Fibroblast of skin of right biceps (primary cell): ENCODE measurements around the gene RNF19B.

ENCODE experiments used
- DNase-seq: peaks from one replicate; pipeline ENCODE4 v3.0.0-alpha.2; 2013

Gene RNF19B

DNA sequence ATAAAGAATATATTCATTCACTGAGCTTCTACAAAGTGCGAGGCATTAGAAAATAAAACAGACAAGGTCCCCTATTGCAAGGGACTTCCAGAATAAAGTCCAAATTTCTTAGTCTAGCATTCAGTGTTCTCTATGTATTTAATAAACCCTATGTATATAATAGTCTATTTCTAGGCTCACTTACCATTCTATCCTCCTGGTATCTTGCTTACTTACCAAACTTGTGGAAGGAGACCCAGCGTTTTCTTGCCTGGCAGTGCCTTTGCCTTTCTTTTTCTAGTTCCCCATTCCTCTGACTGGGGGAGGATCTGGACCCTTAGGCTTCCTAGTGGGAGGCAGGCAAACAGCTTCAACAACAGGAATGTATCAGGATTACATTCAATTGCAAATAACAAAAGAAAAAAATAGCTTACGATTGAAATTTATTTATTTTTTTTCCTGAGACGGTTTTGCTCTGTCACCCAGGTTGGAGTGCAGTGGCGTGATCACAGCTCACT is 690 bp upstream of the RNF19B start:
- no peak for DNase-seq

DNA sequence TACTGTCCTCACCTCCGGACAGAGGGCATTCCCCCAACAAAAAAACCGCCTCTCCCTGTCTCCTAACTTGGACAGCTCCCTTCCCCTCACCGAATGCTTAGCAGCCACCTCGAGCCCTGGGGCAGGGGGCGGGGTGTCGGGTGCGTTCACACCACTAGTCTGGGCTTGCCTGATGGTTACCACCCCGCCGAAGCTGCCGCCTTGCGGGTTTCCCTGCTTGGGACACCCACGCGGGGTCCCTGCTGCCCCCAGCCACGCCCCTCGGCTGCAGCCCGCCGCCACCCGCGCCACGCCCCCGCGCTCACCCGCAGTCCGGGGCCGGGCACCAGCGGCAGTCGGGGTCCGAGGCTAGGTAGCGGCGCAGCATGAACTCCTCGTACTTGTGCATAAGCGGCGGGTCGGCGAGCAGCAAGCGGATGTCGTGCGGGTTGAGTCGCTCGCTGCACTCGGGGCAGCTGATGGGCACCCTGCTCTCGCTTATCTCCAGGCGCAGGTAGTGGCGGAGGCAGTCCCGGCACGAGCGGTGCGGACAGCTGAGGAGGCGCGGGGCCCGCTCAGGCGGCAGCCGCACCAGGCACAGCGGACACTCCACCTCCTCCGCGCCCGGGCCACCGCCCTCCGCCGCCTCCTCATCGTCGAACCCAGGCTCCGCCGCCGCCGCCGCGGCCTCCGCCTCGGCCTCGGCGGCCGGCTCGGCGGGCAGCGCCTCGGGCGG is 706 bp downstream of the RNF19B start:
- DNase-seq = peak; percentile 46

DNA sequence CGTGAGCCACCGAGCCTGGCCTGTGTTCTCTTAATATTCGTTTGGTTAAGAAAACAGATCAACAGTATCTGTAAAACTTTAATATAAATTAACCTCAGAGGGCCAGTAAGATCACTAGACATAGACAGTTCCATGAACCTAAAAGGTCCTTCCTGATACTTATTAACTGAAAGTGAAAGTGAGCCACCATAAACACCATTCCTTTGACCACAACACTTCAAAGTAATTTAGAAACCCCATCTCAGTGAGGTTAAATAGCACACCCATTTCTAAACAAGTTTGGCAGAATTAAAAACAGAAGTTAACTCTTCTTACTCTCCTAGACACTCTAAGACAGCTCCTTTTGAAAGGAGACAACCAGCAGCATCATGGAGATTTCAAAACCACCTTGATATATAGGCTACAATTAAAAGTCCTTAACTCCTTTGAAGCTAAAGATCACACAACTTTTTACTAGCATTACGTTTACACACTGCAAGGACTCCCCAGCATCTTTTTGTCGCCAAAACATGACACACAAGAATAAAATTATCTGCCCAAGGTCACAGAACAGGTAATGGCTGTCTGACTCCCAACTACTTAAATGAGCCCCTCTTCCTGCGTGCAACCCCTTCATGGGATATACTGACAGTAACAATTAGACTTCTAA is 2.2 kb downstream of the RNF19B start:
- no peak for DNase-seq

DNA sequence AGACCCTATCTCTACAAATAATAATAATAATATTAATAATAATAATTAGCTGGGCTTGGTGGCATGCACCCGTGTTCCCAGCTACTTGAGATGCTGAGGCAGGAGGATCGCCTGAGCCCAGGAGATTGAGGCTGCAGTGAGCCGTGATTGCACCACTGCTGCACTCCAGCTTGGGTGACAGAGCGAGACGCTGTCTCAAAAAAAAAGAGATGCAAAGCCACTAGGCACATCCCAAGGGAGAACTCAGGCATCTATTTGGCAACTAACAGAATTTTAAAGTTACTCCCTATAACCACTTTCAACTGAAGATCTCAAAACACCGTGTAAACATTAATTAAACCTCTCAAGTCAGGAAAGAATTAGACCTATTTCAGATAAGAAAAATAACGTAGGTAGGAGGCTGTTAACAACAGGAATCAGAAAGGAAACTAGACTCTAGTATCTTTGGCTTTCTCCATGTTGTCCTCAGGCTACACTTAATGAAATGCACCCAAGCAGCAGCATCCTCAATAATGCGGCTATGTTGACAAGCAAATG is 3.7 kb downstream of the RNF19B start:
- no peak for DNase-seq

DNA sequence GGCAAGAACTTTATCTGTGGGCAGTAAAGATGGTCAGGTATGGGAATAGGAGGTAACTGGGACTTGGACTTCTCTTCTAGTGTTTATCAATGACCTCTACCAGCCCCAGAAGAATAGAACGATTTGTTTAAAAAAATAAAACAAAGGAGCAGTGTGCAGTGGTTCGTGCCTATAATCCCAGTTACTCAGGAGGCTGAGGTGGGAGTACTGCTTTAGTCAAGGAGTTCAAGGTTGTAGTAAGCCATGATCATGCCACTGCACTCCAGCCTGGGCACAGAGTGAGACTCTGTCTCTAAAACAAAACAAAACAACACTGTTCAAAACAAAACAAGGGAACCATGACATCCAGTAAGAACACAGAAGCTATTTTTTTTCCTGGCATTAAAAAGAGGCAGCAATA is 4.3 kb downstream of the RNF19B start:
- no peak for DNase-seq

DNA sequence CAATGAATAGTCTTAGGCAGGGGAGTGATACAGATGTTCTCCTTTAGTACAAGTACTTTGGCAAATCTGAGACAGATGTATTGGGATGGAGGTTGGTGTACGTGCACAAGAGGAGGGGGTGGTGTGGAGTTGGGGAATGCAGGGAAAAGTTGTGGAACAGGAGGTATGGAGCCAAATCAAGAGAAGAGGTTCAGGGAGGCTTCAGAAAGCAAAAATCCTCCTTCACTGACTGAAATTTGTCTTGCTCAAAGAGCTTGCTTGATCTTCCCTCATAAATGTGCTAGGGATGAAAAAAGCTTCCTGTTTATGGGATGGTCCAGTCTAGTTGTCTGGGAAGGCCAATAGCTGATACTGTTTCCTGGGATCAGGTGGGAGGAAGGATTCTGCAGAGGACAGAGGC is 5.8 kb downstream of the RNF19B start:
- DNase-seq = no peak

DNA sequence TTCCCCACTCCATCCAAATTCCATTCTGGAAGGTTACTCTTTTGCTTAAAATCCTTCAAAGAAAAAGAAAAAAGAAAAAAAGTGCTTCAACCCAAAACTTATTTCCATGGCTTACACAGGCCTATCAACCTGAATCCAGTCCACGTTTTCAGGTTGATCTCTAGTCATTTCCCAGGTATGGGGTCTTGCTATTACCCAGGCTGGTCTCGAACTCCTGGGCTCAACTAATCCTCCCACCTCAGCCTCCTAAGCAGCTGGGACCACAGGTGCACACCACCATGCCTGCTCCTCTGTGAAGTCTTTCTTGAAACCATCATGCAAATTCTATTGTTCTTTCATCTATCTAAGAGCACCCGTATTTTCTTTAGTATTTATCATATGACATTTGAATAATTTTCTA is 7.6 kb downstream of the RNF19B start:
- no peak for DNase-seq

DNA sequence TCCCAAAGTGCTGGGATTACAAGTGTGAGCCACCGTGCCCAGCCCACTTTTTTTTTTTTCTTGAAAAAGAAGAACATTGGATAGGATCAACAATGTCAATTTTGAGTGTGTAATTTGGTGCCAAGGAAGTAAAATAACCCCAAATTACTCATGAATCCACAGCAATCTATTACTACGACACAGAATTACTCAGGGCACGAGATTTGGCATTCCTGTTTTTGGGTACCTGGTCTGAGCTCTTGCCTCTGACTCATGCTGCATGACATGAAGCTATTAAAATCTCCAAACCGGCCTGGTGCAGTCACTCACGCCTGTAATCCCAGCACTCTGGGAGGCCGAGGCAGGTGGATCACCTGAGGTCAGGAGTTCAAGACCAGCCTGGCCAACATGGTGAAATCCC is 10.4 kb downstream of the RNF19B start:
- DNase-seq = no peak

DNA sequence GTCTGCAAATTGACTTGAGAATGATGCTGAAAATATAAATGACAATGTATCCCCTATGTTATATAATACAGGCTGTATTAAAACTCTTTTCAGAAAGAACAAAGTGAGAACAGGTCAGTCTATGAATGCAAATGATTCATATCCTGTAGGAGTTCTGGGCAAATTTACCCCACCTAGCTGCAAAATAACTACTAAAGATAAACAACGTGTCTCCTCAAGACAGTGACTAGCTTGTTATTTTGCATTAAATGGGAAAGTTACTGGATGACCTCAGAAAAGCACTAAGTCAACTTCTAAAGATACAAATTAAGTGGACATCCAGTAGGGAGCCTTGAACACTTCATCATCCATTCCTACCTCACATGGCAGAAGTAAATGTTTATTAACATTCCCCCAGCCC is 11.1 kb downstream of the RNF19B start:
- DNase-seq = peak; percentile 28

DNA sequence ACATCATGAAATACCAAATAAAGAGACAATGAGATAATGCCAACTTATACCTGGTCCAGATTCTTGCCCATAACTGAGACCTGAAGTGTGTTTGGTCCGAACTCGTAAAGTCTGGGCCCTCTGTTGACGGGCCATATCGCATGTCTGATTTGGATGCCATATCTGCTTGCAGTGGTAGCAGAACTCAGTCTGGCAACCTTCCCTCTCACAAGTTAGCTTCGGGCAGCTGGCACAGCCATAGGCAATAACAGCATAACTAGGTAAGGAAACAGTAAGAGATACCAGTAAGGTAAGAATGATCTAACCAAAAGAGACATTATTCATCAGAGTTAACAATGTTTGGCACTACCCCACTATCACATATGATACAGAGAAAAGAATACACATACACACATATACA is 15.1 kb downstream of the RNF19B start:
- no peak for DNase-seq

DNA sequence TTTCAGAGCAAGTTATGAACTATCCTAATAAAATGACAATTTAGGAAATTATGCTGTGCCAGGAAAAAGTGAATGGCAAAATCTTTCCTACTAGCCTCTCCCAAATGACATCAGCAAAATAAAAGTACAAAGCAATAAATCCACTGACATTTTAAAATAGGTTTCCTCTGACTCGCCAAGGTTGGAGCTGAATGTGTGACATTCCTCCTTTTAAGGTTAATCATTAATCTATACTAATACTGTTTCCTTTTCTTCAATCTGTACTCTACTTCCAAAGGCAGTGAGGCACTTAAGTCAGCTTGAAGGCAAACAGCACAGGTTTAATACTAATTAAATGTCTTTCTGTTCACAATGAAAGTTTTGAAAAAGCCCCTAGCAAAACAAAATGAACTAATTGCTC is 15.7 kb downstream of the RNF19B start:
- DNase-seq = no peak

DNA sequence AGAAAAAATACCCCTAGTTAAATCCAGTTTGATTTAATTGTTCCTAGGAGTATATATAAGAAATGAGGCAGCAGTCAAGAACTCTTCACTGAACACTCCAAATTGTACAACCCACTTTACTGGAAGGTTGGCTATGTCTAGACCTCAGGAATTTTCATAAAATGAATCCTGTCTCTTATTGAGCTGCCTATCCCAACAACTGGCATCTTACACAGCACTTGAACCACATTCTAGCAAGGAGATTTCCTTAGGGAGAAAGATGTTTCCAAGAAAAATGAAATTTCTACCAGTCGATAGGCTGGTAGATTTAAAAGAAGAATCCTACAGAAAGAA is 16.3 kb downstream of the RNF19B start:
- DNase-seq = no peak

DNA sequence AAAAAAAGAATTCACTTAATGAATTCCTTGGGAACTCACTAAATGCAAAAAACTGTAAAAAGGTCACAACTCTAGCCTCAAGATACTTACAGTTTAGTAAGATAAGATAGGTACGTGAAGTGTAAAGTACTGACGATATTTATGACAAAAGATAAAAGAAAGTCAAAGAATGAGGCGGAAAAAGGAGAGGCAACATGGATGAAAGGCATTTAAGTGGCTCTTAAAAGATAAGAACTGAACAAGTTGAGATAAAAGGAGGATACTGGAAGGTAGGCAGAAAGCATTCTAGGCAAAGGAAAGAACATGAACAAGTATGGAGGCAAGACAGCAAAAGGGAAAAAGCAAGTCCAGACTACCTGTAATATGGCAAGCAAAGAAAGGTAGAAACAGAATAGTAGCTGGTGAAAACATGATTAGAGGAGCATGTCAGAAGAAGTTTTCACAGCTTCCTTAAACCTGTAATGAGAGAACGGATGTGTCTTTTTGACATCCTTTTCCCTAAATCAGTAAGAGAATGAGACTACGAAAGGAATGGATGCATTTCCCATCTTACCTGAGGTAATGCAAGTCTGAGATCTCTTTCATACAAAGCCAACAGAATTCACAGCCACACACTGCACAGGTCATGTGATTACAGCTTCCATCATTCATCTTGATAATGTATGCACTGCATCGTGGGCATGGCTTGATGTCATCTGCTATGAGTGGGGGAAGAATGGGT is 16.8 kb downstream of the RNF19B start:
- DNase-seq = no peak

DNA sequence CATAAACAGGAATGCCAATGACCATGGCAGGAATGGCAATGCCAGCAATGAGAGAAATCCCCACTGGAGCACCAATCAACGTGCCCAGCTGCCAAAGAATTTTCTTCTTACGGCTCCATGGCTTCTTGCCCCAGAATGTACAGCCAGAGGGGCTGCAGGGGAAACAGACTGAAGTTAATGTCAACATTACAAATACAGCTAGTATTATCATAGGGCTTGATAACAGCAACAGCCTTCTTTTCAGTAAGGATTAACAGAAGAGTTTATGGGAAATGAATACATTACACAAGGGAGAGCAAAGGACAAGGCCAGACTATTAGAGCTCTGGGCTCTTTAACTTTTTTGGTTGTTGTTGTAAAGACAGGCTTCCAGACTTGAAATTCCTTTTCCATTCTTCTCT is 18.2 kb downstream of the RNF19B start:
- DNase-seq = no peak

DNA sequence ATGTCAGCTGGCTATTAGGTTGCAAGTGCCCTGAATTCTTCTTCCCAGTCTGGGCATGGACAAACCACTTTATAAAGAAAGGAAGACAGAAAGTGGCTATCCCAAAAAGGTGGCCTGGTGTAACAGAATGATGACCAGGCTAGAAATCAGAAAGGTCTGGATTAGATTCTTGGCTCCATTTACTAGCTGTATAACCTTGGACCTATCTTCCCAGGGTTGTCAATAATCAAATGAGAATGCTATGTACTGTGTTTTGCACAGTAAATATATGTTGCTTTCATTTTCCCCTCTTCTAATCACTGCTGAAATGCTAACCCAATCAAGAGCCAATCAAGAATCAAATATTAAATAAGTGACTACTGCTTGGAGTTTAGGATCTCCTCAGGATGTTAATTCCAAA is 20.4 kb downstream of the RNF19B start:
- DNase-seq = no peak

DNA sequence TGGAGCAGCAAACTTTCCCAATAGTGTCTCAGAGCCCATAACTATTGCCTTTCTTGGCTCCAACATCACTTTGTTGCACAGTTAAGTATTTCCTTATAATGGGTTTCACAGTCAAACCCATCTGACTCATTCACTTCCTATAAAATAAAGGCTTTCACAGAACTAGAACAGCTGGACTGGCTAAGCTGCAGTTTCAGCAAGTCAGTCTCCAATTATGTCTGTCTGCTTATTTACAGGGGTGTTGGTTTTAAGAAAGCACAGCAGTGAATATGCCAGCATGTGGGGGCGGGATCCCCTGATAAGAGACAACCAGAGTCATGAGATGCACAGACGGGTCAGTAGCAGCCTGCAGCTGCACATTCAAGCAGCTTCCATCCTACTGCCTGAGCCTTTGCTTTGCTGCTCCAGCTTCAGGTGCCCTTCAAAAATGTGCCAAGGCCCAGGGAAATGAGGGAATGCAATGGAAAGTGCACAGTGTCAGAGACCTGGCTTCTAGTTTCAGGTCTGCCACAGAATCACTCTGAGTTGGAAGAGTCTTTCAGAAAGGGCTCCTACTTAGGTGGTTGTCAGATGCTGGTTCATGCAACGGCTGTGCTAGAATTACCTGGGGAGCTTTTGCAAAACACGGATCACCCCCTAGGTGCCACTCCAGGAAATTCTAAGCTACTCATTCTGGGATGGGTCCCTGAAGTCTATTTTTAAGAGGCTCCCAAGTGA is 24.8 kb downstream of the RNF19B start:
- DNase-seq = peak; percentile 69

DNA sequence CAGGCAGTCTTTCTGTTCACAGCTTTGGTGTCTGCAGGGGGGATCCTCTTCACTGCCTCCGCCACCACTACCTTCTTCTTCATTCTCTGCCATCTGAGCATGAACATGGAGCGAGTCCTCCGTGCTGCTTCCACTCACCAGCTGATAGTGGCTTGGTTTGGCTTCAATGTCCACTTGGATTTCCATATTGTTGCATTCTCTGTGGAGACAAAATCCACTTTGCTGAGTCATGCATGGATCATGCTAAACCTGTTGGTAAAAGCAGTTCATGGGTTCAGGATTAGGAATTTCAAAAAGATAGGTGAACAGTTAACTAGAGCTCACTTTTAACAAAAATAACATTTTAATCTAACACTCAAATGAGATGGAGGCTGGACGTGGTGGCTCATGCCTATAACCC is 27.5 kb downstream of the RNF19B start:
- no peak for DNase-seq

DNA sequence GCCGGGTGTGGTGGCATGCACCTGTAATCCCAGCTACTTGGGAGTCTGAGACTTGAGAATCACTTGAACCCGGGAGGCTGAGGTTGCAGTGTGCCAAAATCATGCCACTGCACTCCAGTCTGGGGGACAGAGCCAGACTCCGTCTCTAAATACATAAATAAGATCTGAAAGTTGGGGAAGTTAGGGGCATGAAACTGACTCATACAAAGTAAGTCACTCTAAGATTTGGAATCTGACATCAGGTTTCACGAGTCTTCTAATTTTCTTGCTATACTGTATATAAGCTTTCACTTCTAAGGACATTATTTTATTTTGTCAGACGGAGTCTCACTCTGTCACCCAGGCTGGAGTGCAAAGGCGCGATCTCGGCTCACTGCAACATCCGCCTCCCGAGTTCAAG is 30.1 kb downstream of the RNF19B start:
- DNase-seq = no peak

DNA sequence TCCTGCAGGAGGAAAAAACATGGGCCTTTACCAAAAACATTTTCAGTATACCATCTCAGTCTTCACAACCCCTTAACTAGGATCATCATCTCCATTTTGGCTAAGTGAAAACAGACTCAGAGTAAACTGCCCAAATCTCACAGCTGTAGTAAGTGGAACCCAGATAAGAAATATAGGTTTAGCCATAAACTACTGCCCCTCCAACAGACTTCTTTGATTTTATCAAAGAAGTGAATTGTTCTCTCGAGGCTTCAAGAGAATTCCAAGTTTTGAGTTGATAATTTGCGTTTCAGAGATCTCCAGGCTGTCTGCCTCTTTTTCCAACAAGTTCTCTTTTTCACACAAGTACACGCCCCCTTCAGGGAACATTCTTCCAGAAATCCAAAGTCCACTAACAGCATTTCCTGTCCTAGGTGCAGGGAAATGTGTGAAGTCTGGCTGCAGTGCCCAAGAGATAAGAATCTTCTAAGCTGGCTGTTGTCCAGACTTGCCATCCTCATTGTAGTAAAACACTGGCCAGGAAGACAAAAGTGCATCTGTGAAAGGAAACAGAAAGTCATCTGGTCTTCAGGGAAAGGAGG is 30.8 kb downstream of the RNF19B start:
- DNase-seq = peak; percentile 44

DNA sequence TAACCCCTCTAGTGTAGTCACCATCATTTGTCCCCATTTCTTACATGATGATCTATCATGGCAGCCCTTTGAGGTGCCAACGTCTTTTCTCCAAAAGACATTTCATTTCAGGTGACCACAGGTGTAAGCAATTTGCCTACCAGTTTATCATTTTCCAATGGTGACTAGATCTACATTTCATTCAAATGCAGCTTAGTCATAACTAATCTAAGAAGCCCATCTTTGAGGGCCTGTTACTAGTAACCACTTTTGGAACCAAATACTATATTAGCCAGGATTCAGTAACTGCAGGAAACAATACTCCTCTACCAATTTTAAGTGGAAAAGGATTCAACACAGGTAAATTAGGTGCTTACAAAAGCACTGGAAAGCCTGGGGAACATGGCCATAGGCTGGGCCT is 32.8 kb downstream of the RNF19B start:
- DNase-seq = no peak

DNA sequence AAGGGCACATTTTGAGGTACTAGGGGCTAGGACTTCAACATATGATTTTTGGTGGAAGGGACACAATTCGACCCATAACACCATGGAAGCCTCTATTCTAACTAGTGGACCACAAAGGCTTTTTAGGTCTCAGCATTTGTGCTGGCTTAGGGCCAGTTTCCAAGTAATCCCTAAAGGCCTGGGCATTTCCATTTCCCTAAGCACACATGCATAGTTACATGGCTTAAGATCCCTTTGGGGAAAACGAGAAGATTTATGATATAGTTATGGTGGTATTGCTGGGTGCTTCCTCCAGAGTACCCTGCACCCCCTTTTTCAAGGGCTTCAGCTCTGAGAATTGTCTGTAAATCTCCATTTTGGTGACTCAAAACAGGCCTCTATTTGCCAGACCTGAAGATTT is 35.2 kb downstream of the RNF19B start:
- DNase-seq = no peak

DNA sequence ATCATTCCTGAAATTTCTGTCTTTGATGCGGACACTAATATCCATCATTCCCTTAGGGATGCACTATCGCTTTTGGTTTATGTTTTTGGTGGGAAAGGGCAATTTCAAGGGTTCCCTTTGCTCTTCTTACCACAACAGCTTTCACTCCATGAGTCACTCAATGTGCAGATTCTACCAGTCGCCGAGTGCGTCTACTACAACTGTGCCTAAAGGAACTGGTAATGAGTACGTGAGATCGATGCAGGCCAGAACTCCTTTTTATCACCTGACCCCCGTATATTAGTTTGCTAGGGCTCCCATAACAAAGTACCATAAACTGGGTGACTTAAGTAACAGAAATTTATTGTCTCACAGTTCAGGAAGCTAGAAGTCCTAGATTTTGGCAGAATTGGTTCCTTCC is 35.9 kb downstream of the RNF19B start:
- no peak for DNase-seq

DNA sequence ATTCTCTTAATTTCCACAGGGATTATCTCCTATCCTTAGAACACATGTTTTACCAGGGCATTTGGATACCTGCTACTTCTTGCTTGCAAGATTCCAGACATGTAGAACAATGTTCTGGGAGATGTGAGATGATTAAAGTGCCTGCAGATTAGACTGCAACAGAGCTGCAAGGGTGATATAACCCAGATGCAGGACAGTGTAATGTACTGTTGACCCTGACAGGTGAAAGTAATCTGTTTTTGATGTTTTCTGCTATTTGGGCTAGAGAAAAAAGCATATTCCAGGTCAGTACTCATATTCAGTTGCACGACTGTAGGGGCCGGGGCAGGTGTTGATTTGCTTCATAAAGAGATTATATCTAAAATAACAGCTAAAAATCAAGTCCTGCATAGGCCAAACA is 36.3 kb downstream of the RNF19B start:
- no peak for DNase-seq
